Hepatocyte (in vitro differentiated cells): Measurements from ENCODE around the gene NIPAL4. TPM values are rescaled to one million over a fixed set of nuclear protein-coding genes. Genes with fewer than 3 reads are reported as not detected.
"Not testable (repeated sequence)": the region's sequence is repeated elsewhere in the genome, so short reads cannot be mapped to it uniquely, and the experiment has no call there.

Experiments used
- DNase-seq: peaks from one replicate; pipeline ENCODE4 v3.0.0-alpha.2; 2016; ENCODE audit warnings: low spot score
- H2AFZ ChIP-seq: fragments of 200-600 bp; sonication (generic); 2 replicates; pipeline ENCODE4 v1.6.0; 2016; ENCODE audit warnings: antibody characterized with exemption, mild to moderate bottlenecking
- H3K27ac ChIP-seq: fragments of 200-600 bp; sonication (generic); 2 replicates; pipeline ENCODE4 v1.5.1; 2016; ENCODE audit warnings: mild to moderate bottlenecking
- H3K27me3 ChIP-seq: fragments of 200-600 bp; sonication (generic); 2 replicates; pipeline ENCODE4 v1.6.1; 2016
- H3K36me3 ChIP-seq: fragments of 200-600 bp; sonication (generic); replicated peaks from 2 replicates; pipeline ENCODE4 v1.5.1; 2016; ENCODE audit warnings: low read depth; ENCODE audit not compliant: insufficient read depth
- H3K4me1 ChIP-seq: fragments of 200-600 bp; sonication (generic); 2 replicates; pipeline ENCODE4 v1.5.1; 2016; ENCODE audit warnings: mild to moderate bottlenecking, moderate library complexity; ENCODE audit not compliant: insufficient read depth
- H3K4me2 ChIP-seq: fragments of 200-600 bp; sonication (generic); 2 replicates; pipeline ENCODE4 v1.6.0; 2016
- H3K4me3 ChIP-seq: fragments of 200-600 bp; sonication (generic); 2 replicates; pipeline ENCODE4 v1.5.1; 2016; ENCODE audit warnings: mild to moderate bottlenecking
- H3K79me2 ChIP-seq: fragments of 200-600 bp; sonication (generic); 2 replicates; pipeline ENCODE4 v1.6.0; 2017; ENCODE audit warnings: mild to moderate bottlenecking
- H3K9me2 ChIP-seq: fragments of 200-600 bp; sonication (generic); replicated peaks from 2 replicates; pipeline ENCODE4 v1.6.0; 2017; ENCODE audit warnings: mild to moderate bottlenecking; ENCODE audit not compliant: insufficient read depth
- H3K9me3 ChIP-seq: fragments of 200-600 bp; sonication (generic); 2 replicates; pipeline ENCODE4 v1.5.1; 2016; ENCODE audit warnings: low read depth, mild to moderate bottlenecking
- H4K20me1 ChIP-seq: fragments of 200-600 bp; sonication (generic); 2 replicates; pipeline ENCODE4 v1.6.0; 2016; ENCODE audit warnings: mild to moderate bottlenecking; ENCODE audit not compliant: insufficient read depth, poor library complexity, severe bottlenecking
- EZH2 ChIP-seq: fragments of 200-600 bp; sonication (generic); IDR thresholded peaks from 2 replicates; pipeline ENCODE4 v1.6.1; 2016; ENCODE audit warnings: antibody characterized with exemption, mild to moderate bottlenecking, borderline replicate concordance
- EZH2phosphoT487 ChIP-seq: fragments of 200-600 bp; sonication (generic); IDR thresholded peaks from one replicate; pipeline ENCODE4 v1.6.1; 2018; ENCODE audit warnings: antibody characterized with exemption, mild to moderate bottlenecking, low read depth, moderate library complexity; ENCODE audit not compliant: unreplicated experiment, severe bottlenecking
- WGBS: methylation state at CpG from one replicate; pipeline ENCODE4 v1.1.6; 2016; ENCODE audit warnings: low lambda C conversion rate; ENCODE audit errors: missing lambda C conversion rate; 5-methylcytosine and 5-hydroxymethylcytosine counted together
- polyA plus RNA-seq: library from polyadenylated mRNA; unstranded; fragments of >200 nt; fragmentation: Nextera tagmentation; extraction: Ambion mirVana; gene quantifications from 2 replicates; pipeline ENCODE4 v1.2.1, GENCODE V29; 2016
- total RNA-seq: library from RNA; depleted of rRNA; stranded (reverse); fragments of >200 nt; gene quantifications from 2 replicates; pipeline ENCODE4 v1.2.3, GENCODE V29; 2014
- TF ChIP-seq, protein P1 (sequence below): fragments of 200-600 bp; sonication (generic); IDR thresholded peaks from 2 replicates; pipeline ENCODE4 v1.5.1; 2016; ENCODE audit warnings: antibody characterized with exemption, mild to moderate bottlenecking; ENCODE audit not compliant: poor library complexity

NIPAL4 gene
- total and polyA plus RNA-seq, 2 experiments from 2014 or later, result 0.17 to 0.37 TPM

GRCh38 chr5:157479612-157480510 is 19.8 kb downstream of the NIPAL4 start:
- WGBS, result 73% methylated on average over 13 of the region's 15 CpGs
- H3K9me3 ChIP-seq, result no peaks in the 10 kb centered on the region
- H3K4me1 ChIP-seq, result peaks cover 18% of the 10 kb centered on the region
- no peaks in the 10 kb centered on the region for H3K27me3 ChIP-seq
- H3K36me3 ChIP-seq, result no peaks in the 10 kb centered on the region
- no peak overlapping the region for H2AFZ ChIP-seq
- no peaks in the 10 kb centered on the region for H4K20me1 ChIP-seq
- DNase-seq, result no peak
- no peak overlapping the region for H3K4me3 ChIP-seq
- no peak overlapping the region for H3K4me2 ChIP-seq
- no peaks in the 10 kb centered on the region for H3K79me2 ChIP-seq
- TF ChIP-seq EZH2phosphoT487 (no peak), EZH2 (no peak)
- TF ChIP-seq, protein P1, sequence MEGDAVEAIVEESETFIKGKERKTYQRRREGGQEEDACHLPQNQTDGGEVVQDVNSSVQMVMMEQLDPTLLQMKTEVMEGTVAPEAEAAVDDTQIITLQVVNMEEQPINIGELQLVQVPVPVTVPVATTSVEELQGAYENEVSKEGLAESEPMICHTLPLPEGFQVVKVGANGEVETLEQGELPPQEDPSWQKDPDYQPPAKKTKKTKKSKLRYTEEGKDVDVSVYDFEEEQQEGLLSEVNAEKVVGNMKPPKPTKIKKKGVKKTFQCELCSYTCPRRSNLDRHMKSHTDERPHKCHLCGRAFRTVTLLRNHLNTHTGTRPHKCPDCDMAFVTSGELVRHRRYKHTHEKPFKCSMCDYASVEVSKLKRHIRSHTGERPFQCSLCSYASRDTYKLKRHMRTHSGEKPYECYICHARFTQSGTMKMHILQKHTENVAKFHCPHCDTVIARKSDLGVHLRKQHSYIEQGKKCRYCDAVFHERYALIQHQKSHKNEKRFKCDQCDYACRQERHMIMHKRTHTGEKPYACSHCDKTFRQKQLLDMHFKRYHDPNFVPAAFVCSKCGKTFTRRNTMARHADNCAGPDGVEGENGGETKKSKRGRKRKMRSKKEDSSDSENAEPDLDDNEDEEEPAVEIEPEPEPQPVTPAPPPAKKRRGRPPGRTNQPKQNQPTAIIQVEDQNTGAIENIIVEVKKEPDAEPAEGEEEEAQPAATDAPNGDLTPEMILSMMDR, result no peak
- no peaks in the 10 kb centered on the region for H3K9me2 ChIP-seq
- H3K27ac ChIP-seq, result peak overlapping the region; percentile 51

- H3K27ac ChIP-seq, result no peak overlapping the region
These were observed 21.3 kb downstream of the NIPAL4 start for GRCh38 chr5:157481265-157481664.

DNA sequence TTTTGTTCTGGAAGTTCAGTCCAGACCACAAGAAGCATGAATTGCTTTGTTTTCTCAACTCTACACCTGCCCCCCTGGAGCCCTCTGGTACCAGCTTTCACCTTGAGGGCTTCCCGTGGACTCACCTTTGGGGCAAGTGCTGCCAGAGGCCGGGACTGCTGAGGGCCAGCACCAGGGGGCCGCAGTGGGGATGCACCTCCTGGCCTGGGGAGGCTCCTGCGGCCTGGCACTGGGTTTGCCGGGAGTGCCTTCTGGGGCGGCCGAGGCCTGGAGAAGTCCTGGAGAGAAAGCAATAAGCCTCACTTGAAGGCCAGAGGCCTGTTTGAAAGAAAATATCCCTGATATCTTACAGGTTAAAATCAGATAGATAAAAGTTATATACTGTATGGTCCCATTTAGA is 21.7 kb downstream of the NIPAL4 start:
- no peak for TF ChIP-seq EZH2phosphoT487
- TF ChIP-seq, protein P1, result no peak
- H3K4me3 ChIP-seq, result no peak overlapping the region
- DNase-seq, result no peak
- H3K4me2 ChIP-seq, result no peak overlapping the region
- peaks cover 18% of the 10 kb centered on the region for H3K4me1 ChIP-seq
- no peaks in the 10 kb centered on the region for H3K36me3 ChIP-seq
- 92% methylated on average over 7 of the region's 7 CpGs for WGBS
- no peak overlapping the region for H3K27ac ChIP-seq
- no peak overlapping the region for H2AFZ ChIP-seq
- H3K9me3 ChIP-seq, result no peaks in the 10 kb centered on the region
- no peaks in the 10 kb centered on the region for H3K27me3 ChIP-seq
- H3K79me2 ChIP-seq, result no peaks in the 10 kb centered on the region
- H3K9me2 ChIP-seq, result no peaks in the 10 kb centered on the region
- no peaks in the 10 kb centered on the region for H4K20me1 ChIP-seq

More at GRCh38 chr5:157481265-157481664, 21.3 kb downstream of the NIPAL4 start:
- no peaks in the 10 kb centered on the region for H3K36me3 ChIP-seq
- H3K9me2 ChIP-seq, result no peaks in the 10 kb centered on the region
- no peaks in the 10 kb centered on the region for H3K27me3 ChIP-seq
- no peaks in the 10 kb centered on the region for H3K9me3 ChIP-seq
- TF ChIP-seq EZH2phosphoT487 (no peak), EZH2 (no peak)
- TF ChIP-seq, protein P1, result no peak
- 96% methylated on average over 4 of the region's 4 CpGs for WGBS
- no peak for DNase-seq
- H3K4me2 ChIP-seq, result no peak overlapping the region
- no peaks in the 10 kb centered on the region for H3K79me2 ChIP-seq
- H4K20me1 ChIP-seq, result no peaks in the 10 kb centered on the region
- H3K4me3 ChIP-seq, result no peak overlapping the region
- no peak overlapping the region for H2AFZ ChIP-seq
- peaks cover 18% of the 10 kb centered on the region for H3K4me1 ChIP-seq

DNA sequence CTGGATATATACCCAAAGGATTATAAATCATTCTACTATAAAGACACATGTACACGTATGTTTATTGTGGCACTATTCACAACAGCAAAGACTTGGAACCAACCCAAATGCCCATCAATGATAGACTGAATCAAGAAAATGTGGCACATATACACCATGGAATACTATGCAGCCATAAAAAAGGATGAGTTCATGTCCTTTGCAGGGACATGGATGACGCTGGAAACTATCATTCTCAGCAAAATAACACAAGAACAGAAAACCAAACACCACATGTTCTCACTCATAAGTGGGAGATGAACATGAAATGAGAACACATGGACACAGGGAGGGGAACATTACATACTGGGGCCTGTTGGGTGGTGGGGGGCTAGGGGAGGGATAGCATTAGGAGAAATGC is 22.7 kb downstream of the NIPAL4 start:
- not testable (repeated sequence) for H3K4me3 ChIP-seq, H3K36me3 ChIP-seq, H3K27me3 ChIP-seq, DNase-seq, H4K20me1 ChIP-seq, H3K9me3 ChIP-seq, H3K79me2 ChIP-seq, H3K4me2 ChIP-seq, H3K9me2 ChIP-seq, H3K27ac ChIP-seq, H2AFZ ChIP-seq
- peaks cover 13% of the 10 kb centered on the region for H3K4me1 ChIP-seq
- 97% methylated on average over 2 of the region's 2 CpGs for WGBS
